ENCODE measurements around the gene CRYBG3. TPM values are rescaled to one million over a fixed set of nuclear protein-coding genes. Genes with fewer than 3 reads are reported as not detected.

Gene CRYBG3
- total RNA-seq, 1 donor from 2014 or later: 30.1 TPM

GRCh38 chr3:97957617-97958311, 136.0 kb downstream of the CRYBG3 start:
- Histone ChIP-seq H3K4me3 (no peak overlapping the region), H3K4me1 (peaks cover 2% of the 10 kb centered on the region), H3K9me3 (no peaks in the 10 kb centered on the region), H3K27ac (peak overlapping the region; percentile 4), H3K27me3 (ENCODE audit: low read depth) (no peaks in the 10 kb centered on the region), H3K36me3 (peaks cover 60% of the 10 kb centered on the region)
- ATAC-seq: peak; percentile 37 to 53
- no peak for TF ChIP-seq CTCF (IDR thresholded peaks at IDR 0.05)
- no peak for DNase-seq
- intact Hi-C loops (cut with DNase I): no loop called here

DNA sequence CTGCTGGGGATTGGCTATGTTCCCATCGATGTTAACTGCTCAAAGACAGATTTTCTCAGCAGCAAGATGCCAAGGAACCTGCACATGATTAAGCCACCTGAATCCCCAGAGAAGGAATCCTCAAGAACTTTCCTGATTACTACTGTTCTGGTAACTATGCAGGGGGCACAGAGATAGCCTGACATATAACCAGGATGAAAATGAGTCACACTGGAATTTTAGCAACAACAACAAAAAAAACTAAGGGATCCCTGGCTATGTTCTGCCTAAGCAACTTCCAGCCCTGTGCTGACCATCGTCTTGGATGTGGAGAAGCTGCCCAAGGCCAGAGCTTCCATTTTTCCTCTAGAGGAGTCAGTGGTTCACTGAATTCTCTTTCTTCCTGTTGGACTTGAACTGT, 136.6 kb downstream of the CRYBG3 start:
- peaks cover 54% of the 10 kb centered on the region for H3K36me3 ChIP-seq

DNA sequence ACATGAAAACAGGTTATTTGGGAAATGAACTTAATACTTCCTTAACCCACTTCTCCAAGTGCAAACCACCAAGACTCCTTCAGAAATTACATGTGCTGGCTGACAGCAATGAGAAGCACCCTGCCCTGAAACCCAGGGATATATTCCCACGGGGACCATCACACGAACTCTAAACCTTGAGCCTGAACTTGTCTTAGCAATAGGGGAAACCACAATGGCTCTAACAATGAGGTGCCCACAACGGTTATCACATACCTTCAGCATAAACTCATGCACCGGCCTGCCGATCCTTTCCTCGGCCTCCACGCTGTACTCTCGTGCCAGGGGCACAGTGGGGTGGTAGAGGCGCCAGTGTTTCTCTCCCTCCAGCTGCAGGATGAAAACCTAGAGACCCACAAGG, 137.0 kb downstream of the CRYBG3 start:
- Histone ChIP-seq H3K9me3 (no peaks in the 10 kb centered on the region), H3K4me3 (no peak overlapping the region), H3K36me3 (peaks cover 51% of the 10 kb centered on the region), H3K27ac (no peak overlapping the region), H3K27me3 (ENCODE audit: low read depth) (no peaks in the 10 kb centered on the region), H3K4me1 (no peaks in the 10 kb centered on the region)
- intact Hi-C loops (cut with DNase I): no loop called here
- DNase-seq (no peak), ATAC-seq (no peak)
- no peak for TF ChIP-seq CTCF (IDR thresholded peaks at IDR 0.05)

More for the DNA sequence above, 136.6 kb downstream of the CRYBG3 start:
- H3K4me3 ChIP-seq: no peak overlapping the region
- intact Hi-C loops (cut with DNase I): no loop called here
- no peak for TF ChIP-seq CTCF (IDR thresholded peaks at IDR 0.05)
- no peak for DNase-seq
- H3K4me1 ChIP-seq: no peaks in the 10 kb centered on the region
- no peaks in the 10 kb centered on the region for H3K9me3 ChIP-seq
- no peak for ATAC-seq
- no peaks in the 10 kb centered on the region for H3K27me3 ChIP-seq (ENCODE audit: low read depth)
- H3K27ac ChIP-seq: no peak overlapping the region

- no peak overlapping the region for H3K27ac ChIP-seq
- DNase-seq (no peak), ATAC-seq (no peak)
- no peak overlapping the region for H3K4me3 ChIP-seq
- H3K36me3 ChIP-seq: peaks cover 41% of the 10 kb centered on the region
- TF ChIP-seq CTCF (IDR thresholded peaks at IDR 0.05): no peak
- no peaks in the 10 kb centered on the region for H3K27me3 ChIP-seq (ENCODE audit: low read depth)
- H3K9me3 ChIP-seq: no peaks in the 10 kb centered on the region
- intact Hi-C loops (cut with DNase I): no loop called here
- no peaks in the 10 kb centered on the region for H3K4me1 ChIP-seq
Measured at GRCh38 chr3:97959872-97960271, 138.1 kb downstream of the CRYBG3 start.

DNA sequence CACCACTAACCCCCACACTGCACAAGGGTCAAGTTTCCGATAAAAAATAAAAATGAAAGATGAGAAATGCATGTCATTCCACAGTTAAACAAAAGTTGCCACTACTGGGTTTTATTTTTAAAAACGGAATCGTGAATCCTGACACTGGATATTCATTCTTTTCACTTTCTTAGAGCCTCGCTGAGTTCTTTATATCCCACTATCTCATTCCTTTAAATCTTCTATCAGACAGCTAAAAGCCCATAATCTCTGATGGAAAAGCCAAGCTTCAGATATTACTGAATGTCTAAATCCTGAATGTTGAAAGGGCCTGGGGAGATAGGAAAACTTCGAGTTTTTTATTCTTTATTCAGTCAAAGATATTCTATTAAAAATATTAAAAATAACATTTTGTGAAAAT, 138.7 kb downstream of the CRYBG3 start:
- intact Hi-C loops (cut with DNase I): no loop called here

More for the DNA sequence above, 138.7 kb downstream of the CRYBG3 start:
- no peak overlapping the region for H3K27ac ChIP-seq
- ATAC-seq (no peak), DNase-seq (no peak)
- H3K36me3 ChIP-seq: peaks cover 38% of the 10 kb centered on the region
- no peaks in the 10 kb centered on the region for H3K27me3 ChIP-seq (ENCODE audit: low read depth)
- H3K9me3 ChIP-seq: no peaks in the 10 kb centered on the region
- H3K4me3 ChIP-seq: no peak overlapping the region
- no peak for TF ChIP-seq CTCF (IDR thresholded peaks at IDR 0.05)
- no peaks in the 10 kb centered on the region for H3K4me1 ChIP-seq

Data from lower lobe of right lung (tissue), 2 donors.